Measurements from ENCODE around the gene PRDM16.

The PRDM16 gene

DNA sequence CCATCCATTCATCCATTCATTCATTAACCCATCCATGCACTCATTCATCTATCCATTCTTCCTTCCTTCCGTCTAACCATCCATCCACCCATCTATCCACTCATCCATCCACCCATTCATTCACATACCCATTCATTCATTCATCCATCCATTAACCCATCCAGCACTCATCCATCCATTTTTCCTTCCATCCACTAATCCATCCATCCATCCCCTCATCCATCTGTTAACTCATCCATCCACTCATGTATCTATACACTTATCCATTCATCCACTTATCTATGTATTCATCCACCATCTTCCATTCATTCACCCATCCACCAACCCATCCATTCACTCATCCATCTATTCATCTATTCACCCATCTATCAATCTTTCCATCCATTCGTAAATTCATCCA lies 107.8 kb downstream of the PRDM16 start:
- Histone ChIP-seq H3K36me3 (ENCODE audit: insufficient read depth, low read length) (no peaks in the 10 kb centered on the region), H3K4me3 (ENCODE audit: low read length) (no peak overlapping the region), H3K4me1 (ENCODE audit: control insufficient read depth, insufficient read depth, low read length) (no peaks in the 10 kb centered on the region), H3K9me3 (replicated peaks; ENCODE audit: low read length) (peaks cover 8% of the 10 kb centered on the region), H3K4me2 (ENCODE audit: low read length) (no peak overlapping the region), H3K27me3 (ENCODE audit: control insufficient read depth, insufficient read depth, low read length) (no peaks in the 10 kb centered on the region), H3K9ac (ENCODE audit: low read depth, low read length) (no peak overlapping the region)

DNA sequence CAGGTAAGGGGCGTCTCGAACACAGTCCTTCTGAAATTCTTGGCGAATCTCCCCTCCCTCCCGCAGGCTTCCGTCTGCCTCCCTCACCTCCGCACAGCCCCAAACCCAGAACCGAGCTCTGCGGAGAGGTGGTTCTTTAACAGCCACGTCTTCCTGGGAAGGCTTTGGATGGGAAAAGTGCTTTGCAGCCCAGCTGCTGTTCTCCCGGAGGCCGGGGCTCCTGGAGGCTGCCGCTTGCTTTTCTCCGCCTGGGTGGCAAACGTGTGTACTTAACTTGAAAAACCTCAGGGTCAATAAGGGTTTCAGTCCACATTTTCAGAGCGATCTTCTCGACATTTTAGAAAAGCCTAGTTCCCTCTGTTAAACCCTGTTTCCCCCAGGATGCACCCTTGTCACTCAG lies 109.3 kb downstream of the PRDM16 start:
- H3K27me3 ChIP-seq (ENCODE audit: control insufficient read depth, insufficient read depth, low read length) = no peaks in the 10 kb centered on the region
- H3K9me3 ChIP-seq (replicated peaks; ENCODE audit: low read length) = peaks cover 8% of the 10 kb centered on the region
- H3K4me2 ChIP-seq (ENCODE audit: low read length) = no peak overlapping the region
- no peak overlapping the region for H3K9ac ChIP-seq (ENCODE audit: low read depth, low read length)
- H3K4me3 ChIP-seq (ENCODE audit: low read length) = no peak overlapping the region
- H3K4me1 ChIP-seq (ENCODE audit: control insufficient read depth, insufficient read depth, low read length) = no peaks in the 10 kb centered on the region
- no peaks in the 10 kb centered on the region for H3K36me3 ChIP-seq (ENCODE audit: insufficient read depth, low read length)

DNA sequence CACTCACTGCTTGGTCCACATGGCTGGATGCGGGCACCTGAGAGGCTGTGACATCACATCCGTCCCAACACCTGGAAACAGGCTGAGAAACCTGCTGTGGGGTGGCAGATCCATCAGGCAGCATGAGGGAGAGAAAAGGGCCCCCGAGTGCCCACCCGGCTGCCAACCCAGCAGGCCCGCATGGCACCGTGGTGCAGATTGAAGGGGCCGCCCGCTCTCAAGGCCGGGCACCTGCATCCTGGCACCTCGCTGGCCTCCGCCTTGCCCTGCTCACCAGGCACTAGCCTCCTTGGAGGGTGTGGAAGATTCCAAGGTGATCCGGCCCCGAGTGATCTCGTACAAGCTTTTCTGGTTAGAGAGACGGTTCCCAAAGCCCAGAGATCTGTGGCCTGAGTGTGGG lies 110.5 kb downstream of the PRDM16 start:
- no peaks in the 10 kb centered on the region for H3K36me3 ChIP-seq (ENCODE audit: insufficient read depth, low read length)
- H3K9ac ChIP-seq (ENCODE audit: low read depth, low read length) = no peak overlapping the region
- no peaks in the 10 kb centered on the region for H3K27me3 ChIP-seq (ENCODE audit: control insufficient read depth, insufficient read depth, low read length)
- H3K4me3 ChIP-seq (ENCODE audit: low read length) = no peak overlapping the region
- H3K4me2 ChIP-seq (ENCODE audit: low read length) = no peak overlapping the region
- no peaks in the 10 kb centered on the region for H3K4me1 ChIP-seq (ENCODE audit: control insufficient read depth, insufficient read depth, low read length)
- peaks cover 13% of the 10 kb centered on the region for H3K9me3 ChIP-seq (replicated peaks; ENCODE audit: low read length)

DNA sequence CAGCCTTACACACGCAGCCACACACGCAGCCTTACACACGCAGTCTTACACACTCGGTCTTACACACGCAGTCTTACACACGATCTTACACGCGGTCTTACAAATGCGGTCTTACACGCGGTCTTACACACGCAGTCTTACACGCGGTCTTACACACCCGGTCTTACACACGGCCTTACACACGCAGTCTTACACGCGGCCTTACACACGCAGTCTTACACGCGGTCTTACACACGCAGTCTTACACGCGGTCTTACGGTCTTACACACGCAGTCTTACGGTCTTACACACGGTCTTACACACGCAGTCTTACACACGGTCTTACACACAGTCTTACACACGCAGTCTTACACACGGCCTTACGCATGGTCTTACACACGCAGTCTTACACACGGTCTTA lies 111.9 kb downstream of the PRDM16 start:
- no peaks in the 10 kb centered on the region for H3K27me3 ChIP-seq (ENCODE audit: control insufficient read depth, insufficient read depth, low read length)
- no peaks in the 10 kb centered on the region for H3K36me3 ChIP-seq (ENCODE audit: insufficient read depth, low read length)
- no peaks in the 10 kb centered on the region for H3K4me1 ChIP-seq (ENCODE audit: control insufficient read depth, insufficient read depth, low read length)
- peaks cover 13% of the 10 kb centered on the region for H3K9me3 ChIP-seq (replicated peaks; ENCODE audit: low read length)
- H3K4me2 ChIP-seq (ENCODE audit: low read length) = no peak overlapping the region
- H3K4me3 ChIP-seq (ENCODE audit: low read length) = no peak overlapping the region
- no peak overlapping the region for H3K9ac ChIP-seq (ENCODE audit: low read depth, low read length)

DNA sequence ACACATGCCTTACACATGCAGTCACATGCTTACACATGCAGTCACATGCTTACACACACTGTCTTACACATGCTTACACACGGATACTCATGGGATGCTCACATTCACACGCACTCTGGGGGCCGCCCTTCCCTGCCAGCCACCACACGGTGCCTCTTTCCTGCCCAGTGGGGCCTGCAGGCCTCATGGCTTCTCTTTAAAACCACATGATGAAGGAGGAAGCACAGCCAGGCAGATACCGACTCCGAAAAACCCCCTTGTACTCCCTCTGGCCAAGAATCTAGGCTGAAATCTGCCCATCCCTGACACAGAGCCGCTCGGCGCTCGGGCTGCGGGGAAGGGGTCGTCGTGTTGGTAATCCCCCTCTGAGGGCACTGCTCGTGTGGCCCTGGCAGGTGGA lies 113.0 kb downstream of the PRDM16 start:
- Histone ChIP-seq H3K4me1 (ENCODE audit: control insufficient read depth, insufficient read depth, low read length) (no peaks in the 10 kb centered on the region), H3K4me2 (ENCODE audit: low read length) (no peak overlapping the region), H3K9ac (ENCODE audit: low read depth, low read length) (no peak overlapping the region), H3K9me3 (replicated peaks; ENCODE audit: low read length) (peaks cover 13% of the 10 kb centered on the region), H3K36me3 (ENCODE audit: insufficient read depth, low read length) (no peaks in the 10 kb centered on the region), H3K4me3 (ENCODE audit: low read length) (no peak overlapping the region), H3K27me3 (ENCODE audit: control insufficient read depth, insufficient read depth, low read length) (no peaks in the 10 kb centered on the region)

DNA sequence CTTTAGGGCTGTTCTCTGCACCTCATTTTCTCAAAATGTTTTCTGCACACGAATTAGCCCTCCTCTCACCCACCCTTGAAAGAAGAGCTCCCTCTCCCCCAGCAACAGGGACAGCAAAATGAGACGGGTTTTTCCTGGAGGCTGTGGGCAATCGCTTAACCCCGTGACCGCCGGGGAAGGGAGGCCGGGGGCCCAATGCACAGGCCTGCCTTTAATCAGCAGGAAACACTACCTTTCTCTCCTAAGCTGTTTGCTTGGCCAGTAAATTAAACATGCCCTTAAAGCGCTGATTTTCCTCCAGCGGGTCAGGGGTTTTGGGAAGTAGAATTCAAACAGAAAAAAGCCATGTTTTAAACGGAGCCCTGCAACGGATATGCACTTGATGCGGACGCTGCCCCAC lies 114.4 kb downstream of the PRDM16 start:
- Histone ChIP-seq H3K9ac (ENCODE audit: low read depth, low read length) (no peak overlapping the region), H3K36me3 (ENCODE audit: insufficient read depth, low read length) (no peaks in the 10 kb centered on the region), H3K4me1 (ENCODE audit: control insufficient read depth, insufficient read depth, low read length) (no peaks in the 10 kb centered on the region), H3K4me3 (ENCODE audit: low read length) (no peak overlapping the region), H3K9me3 (replicated peaks; ENCODE audit: low read length) (peaks cover 13% of the 10 kb centered on the region), H3K27me3 (ENCODE audit: control insufficient read depth, insufficient read depth, low read length) (no peaks in the 10 kb centered on the region), H3K4me2 (ENCODE audit: low read length) (no peak overlapping the region)

DNA sequence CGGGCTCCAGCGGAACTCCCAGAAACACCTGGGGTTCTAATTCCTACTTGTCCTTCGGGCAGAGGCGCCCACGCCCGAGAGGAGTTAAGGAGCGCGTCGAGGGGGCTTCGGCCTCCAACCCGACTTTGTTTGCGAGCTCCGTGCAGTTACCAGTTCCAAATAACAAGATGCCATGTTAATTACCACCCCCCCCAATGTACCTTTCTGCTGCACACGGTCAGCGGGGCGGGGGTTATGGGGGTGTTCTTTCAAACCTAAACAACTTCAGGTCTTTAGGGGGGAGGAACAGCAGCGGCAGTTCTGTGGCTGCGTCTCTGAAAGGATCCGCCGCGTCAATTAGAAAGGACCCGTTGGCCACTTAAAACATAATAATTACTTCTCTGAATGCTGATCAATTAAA lies 114.8 kb downstream of the PRDM16 start:
- Histone ChIP-seq H3K36me3 (ENCODE audit: insufficient read depth, low read length) (no peaks in the 10 kb centered on the region), H3K4me2 (ENCODE audit: low read length) (no peak overlapping the region), H3K9ac (ENCODE audit: low read depth, low read length) (no peak overlapping the region), H3K4me1 (ENCODE audit: control insufficient read depth, insufficient read depth, low read length) (no peaks in the 10 kb centered on the region), H3K9me3 (replicated peaks; ENCODE audit: low read length) (peaks cover 13% of the 10 kb centered on the region), H3K27me3 (ENCODE audit: control insufficient read depth, insufficient read depth, low read length) (no peaks in the 10 kb centered on the region), H3K4me3 (ENCODE audit: low read length) (no peak overlapping the region)

DNA sequence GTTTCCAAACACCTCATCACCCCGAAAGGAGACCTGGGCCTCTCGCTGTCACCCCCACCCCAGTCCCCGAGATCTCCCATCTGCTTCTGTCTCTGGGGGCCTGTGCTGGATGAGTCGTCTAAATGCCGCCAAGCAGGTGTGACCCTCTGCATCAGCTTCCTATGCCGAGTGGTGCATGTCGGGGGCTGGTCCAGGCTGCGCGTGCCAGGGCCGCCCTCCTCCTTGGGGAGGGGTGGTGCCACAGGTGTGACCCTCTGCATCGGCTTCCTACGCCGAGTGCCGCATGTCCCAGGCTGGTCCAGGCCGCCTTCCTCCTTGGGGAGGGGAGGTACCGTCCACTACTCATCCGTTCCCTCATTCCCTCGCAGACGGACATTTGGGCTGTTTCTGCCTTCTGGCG lies 115.7 kb downstream of the PRDM16 start:
- Histone ChIP-seq H3K9ac (ENCODE audit: low read depth, low read length) (no peak overlapping the region), H3K27me3 (ENCODE audit: control insufficient read depth, insufficient read depth, low read length) (no peaks in the 10 kb centered on the region), H3K4me1 (ENCODE audit: control insufficient read depth, insufficient read depth, low read length) (no peaks in the 10 kb centered on the region), H3K36me3 (ENCODE audit: insufficient read depth, low read length) (no peaks in the 10 kb centered on the region), H3K4me2 (ENCODE audit: low read length) (no peak overlapping the region), H3K4me3 (ENCODE audit: low read length) (no peak overlapping the region), H3K9me3 (replicated peaks; ENCODE audit: low read length) (peaks cover 13% of the 10 kb centered on the region)

DNA sequence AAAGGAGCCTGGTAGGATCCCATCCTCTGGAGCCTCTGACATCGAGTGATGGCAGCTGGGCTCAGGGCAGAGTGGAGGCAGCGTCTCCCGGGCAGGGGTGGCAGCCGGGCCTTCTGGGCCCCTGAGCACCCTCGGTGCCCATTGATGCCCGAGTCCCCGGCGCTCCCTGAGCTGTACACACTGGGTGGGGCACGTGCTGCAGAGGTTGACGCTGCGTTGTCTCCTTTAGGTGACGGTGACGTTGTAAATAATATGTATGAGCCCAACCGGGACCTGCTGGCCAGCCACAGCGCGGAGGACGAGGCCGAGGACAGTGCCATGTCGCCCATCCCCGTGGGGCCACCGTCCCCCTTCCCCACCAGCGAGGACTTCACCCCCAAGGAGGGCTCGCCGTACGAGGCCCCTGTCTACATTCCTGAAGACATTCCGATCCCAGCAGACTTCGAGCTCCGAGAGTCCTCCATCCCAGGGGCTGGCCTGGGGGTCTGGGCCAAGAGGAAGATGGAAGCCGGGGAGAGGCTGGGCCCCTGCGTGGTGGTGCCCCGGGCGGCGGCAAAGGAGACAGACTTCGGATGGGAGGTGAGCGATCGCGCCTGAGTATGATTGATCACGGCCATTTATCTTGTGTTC lies 117.0 kb downstream of the PRDM16 start:
- H3K9ac ChIP-seq (ENCODE audit: low read depth, low read length) = no peak overlapping the region
- no peaks in the 10 kb centered on the region for H3K36me3 ChIP-seq (ENCODE audit: insufficient read depth, low read length)
- H3K9me3 ChIP-seq (replicated peaks; ENCODE audit: low read length) = peaks cover 11% of the 10 kb centered on the region
- no peak overlapping the region for H3K4me3 ChIP-seq (ENCODE audit: low read length)
- no peaks in the 10 kb centered on the region for H3K4me1 ChIP-seq (ENCODE audit: control insufficient read depth, insufficient read depth, low read length)
- H3K27me3 ChIP-seq (ENCODE audit: control insufficient read depth, insufficient read depth, low read length) = no peaks in the 10 kb centered on the region
- H3K4me2 ChIP-seq (ENCODE audit: low read length) = no peak overlapping the region

DNA sequence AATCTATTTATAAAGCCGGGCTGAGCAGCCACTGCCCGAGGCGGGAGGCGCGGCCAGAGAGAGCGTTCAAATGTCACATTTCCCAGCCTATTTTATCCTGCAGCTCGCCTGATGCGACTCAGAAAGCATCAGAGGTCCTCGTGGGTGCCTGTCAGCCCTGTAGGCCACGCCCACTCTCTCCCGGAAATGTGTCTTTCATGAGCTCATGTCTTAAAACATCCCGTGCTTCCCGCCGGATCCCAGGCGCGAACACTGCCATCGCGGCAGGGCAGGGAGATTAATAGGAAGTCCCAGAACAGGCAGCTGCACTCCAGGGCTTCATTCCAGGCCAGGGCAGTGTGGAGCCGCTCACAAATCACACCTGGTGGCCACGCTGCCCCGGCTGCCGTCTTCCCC lies 117.5 kb downstream of the PRDM16 start:
- Histone ChIP-seq H3K4me2 (ENCODE audit: low read length) (no peak overlapping the region), H3K9me3 (replicated peaks; ENCODE audit: low read length) (peaks cover 6% of the 10 kb centered on the region), H3K27me3 (ENCODE audit: control insufficient read depth, insufficient read depth, low read length) (no peaks in the 10 kb centered on the region), H3K36me3 (ENCODE audit: insufficient read depth, low read length) (no peaks in the 10 kb centered on the region), H3K9ac (ENCODE audit: low read depth, low read length) (no peak overlapping the region), H3K4me3 (ENCODE audit: low read length) (no peak overlapping the region), H3K4me1 (ENCODE audit: control insufficient read depth, insufficient read depth, low read length) (no peaks in the 10 kb centered on the region)

DNA sequence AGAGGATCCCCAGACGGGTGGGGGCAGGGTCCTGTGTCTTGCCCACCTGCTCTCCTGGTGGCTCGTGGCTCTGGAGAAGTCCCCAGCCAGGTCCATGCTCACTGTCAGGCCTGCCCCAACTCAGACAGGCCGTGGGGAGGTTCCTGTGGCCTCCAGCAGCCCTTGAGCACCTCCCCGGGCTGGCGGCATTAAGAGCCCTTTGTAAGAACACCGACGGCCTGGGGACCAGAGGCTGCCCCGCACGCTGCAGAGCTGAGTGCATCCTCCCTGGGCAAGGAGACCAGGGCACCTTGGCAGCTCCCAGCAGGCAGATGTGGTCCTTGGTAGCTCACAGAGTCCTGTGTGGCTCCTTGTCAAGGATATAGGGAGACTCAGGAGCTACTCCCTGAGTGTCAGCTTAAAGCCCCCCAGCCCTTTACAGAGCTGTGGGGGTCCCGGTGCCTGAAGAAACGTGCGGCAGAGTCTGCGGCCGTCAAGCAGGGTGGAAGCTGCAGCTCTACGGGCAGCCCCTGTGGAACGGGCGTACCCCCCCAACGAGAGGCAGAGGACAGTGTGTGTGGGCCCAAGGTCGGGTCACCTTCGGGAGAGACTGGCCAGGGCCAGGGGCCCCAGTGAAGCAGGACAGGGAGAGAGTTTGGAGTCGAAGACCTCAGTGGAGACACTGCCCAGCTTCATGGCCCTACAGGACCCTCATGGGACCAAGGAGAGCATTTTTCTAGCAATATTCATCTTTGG lies 118.6 kb downstream of the PRDM16 start:
- H3K9ac ChIP-seq (ENCODE audit: low read depth, low read length) = no peak overlapping the region
- no peaks in the 10 kb centered on the region for H3K36me3 ChIP-seq (ENCODE audit: insufficient read depth, low read length)
- peaks cover 5% of the 10 kb centered on the region for H3K9me3 ChIP-seq (replicated peaks; ENCODE audit: low read length)
- no peak overlapping the region for H3K4me2 ChIP-seq (ENCODE audit: low read length)
- H3K4me1 ChIP-seq (ENCODE audit: control insufficient read depth, insufficient read depth, low read length) = no peaks in the 10 kb centered on the region
- no peak overlapping the region for H3K4me3 ChIP-seq (ENCODE audit: low read length)
- H3K27me3 ChIP-seq (ENCODE audit: control insufficient read depth, insufficient read depth, low read length) = no peaks in the 10 kb centered on the region

Data from skeletal muscle satellite cell (primary cell).